Measurements from ENCODE around the gene BMP5.

Gene BMP5

GRCh38 chr6:55825402-55826051 lies 49.9 kb downstream of the BMP5 start:
- peak in 2 of 42 donors; percentile 1 for DNase-seq
- intact Hi-C loops (cut with DNase I) = no loop called here

GRCh38 chr6:55822815-55823214 lies 52.6 kb downstream of the BMP5 start:
- no peak for DNase-seq
- intact Hi-C loops (cut with DNase I) = no loop called here

DNA sequence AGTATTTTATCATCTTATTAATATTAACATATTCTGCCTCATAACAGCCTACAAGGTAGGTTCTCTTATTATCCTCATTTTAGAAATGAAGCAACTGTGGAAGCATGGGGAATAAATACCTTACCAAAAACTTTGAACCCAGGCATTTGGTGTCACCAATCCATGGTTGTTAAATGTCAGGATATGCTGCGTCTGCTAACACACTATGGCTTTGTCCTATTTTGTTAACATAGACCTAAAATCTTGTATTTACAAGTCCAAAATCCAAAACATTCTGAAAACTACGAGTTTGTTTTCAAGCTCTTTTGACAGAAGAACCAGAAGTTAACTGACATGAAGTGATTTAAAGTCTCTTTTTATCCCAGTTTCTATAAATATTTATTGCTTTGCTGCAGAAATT lies 53.4 kb downstream of the BMP5 start:
- intact Hi-C loops (cut with DNase I) = no loop called here
- DNase-seq = no peak

DNA sequence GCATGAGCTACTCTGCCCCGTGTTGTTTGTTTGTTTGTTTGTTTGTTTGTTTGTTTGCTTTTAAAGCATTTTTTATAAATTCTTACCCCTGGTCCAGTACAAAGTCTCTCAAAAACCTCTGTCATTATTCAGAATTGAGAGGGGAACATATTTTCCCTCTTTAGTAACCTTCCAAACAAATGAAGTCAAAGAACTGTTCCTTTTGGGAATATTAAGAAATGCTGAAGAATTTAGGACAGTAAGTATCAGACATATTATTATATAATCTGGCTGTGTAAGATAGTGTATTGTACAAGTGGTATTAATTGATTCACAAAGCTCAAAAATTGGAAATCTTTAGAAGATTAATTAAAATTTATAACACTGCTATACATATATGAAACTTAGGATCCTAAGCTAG lies 54.7 kb downstream of the BMP5 start:
- no peak for DNase-seq
- intact Hi-C loops (cut with DNase I) = no loop called here

- DNase-seq = no peak
- intact Hi-C loops (cut with DNase I) = no loop called here
Measured at GRCh38 chr6:55819811-55820210, 55.6 kb downstream of the BMP5 start.

- intact Hi-C loops (cut with DNase I) = no loop called here
Measured at GRCh38 chr6:55818482-55818881, 56.9 kb downstream of the BMP5 start.

DNA sequence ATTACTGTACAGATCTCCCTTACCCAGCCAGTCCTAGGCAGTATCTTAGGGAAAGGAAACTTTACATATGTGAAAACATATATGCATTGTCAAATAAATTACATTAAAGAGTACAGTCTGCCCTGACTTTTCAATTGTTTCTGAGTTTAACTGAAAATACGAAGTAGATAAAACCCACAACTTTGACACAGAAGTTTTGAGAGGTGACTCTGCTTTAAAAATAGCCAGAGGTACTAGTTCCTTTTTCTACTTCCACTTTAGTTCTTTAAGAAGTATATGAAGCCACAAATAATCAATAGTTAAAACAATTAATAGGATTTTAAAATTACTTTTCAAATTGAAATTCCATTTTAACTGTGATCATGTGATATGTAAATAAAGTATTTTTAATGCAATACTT lies 62.9 kb downstream of the BMP5 start:
- intact Hi-C loops (cut with DNase I) = no loop called here

More at GRCh38 chr6:55818482-55818881, 56.9 kb downstream of the BMP5 start:
- DNase-seq = no peak

DNA sequence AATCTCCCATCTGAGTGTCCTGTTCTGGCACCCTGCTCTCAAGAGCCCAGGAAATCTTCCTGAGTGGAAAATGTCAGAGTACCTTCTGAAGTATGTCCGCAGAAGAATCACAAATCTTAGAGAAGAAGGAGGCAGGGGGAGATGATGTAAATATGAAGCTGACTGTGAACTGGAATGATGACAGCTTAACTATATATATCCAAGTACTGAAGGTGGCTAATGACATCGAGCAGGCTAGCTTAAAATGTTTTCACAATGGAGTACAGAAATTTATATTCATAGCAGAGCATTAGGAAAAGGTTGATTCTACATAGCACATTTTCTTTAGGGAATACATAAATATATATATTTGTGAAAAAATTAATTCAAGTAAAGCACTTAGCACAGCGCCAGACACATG lies 64.3 kb downstream of the BMP5 start:
- intact Hi-C loops (cut with DNase I) = no loop called here
- no peak for DNase-seq

More for the DNA sequence above, 62.9 kb downstream of the BMP5 start:
- no peak for DNase-seq

DNA sequence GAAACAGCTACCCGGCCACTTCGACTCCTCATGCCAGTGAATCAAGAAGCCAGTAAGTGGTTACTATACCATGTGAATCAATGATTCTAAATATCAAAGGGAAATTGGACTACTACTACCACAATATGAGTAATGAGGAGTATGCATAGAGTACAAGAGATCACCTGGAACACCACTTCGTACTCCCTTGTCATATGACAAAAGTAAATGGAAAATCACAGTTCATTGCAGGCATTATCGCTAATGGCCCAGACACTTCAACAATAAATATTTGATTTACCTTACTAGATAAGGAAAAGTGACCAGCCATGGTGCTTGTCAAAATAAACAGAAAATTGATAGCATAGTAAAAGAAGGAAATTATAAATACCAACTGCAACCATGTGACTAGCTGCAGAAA lies 73.1 kb downstream of the BMP5 start:
- no peak for DNase-seq
- intact Hi-C loops (cut with DNase I) = no loop called here

DNA sequence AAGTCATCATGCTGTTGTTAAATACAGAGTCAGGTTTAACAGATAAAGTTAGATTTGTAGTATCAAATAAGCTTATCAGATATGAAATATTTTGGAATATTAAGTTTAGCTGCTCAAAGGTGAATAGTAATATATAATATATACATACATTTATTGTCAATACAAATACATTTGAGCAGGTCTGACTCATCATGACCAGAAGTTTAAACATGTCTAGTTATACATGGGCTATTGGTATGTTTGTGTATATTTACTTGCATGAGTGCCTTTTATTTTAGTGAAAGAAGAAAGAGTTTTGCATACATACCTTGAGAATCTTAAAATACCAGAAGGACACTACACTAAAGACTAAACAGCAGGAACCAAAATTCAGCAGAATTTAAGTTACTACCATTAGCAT lies 76.8 kb downstream of the BMP5 start:
- intact Hi-C loops (cut with DNase I) = no loop called here
- DNase-seq = no peak

DNA sequence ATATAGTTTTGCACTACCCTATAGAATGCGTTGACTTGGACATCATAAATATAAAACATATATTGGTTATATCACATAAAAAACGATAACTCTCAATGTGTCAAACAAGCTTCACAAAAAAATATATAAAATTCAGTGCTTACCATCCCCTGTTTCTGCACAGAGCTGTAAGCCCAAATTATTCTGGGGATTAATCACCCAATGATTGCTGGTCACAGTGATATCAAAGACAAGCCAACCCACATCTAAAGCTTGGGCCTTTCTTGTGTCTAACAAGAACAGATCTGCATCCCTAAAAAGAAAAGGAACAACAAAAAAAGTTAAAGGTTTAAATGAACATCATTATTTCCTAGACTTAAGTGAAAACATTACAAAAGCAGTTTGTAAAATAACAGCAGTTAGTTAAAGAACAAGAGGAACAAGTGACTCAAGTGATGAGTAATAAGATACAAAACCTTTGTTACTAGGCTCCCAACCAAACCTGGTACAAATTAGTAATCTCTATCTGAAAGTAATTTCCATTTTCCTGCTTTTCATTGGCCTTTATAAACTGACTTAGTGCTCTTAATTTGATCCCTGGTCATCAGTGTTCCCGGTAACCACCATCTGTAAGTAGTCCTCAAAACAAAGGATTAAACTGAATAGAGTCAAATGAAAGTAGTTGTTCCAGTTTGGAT lies 81.1 kb downstream of the BMP5 start:
- DNase-seq = no peak
- intact Hi-C loops (cut with DNase I) = no loop called here

DNA sequence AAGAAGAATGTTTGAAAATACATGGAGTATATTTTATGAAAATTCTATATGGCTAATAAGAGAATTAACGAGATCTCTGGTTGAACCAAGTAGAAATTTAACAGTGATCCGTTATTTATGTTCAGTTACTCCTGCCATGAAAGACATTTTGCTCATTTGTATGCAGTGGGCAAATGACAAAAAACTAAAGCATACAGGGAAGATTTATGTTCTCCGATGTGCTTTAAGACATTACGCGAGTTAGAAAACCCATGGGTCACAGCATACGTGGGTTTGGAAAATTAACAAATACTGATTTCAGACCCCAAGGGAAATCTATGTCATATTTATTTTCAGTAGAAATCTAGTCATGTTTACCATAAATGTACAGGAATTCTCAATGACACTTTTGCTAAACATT lies 90.1 kb downstream of the BMP5 start:
- DNase-seq = no peak
- intact Hi-C loops (cut with DNase I) = no loop called here

- intact Hi-C loops (cut with DNase I) = no loop called here
- no peak for DNase-seq
Measured at GRCh38 chr6:55782275-55782674, 93.1 kb downstream of the BMP5 start.

GRCh38 chr6:55778705-55779104 lies 96.7 kb downstream of the BMP5 start:
- intact Hi-C loops (cut with DNase I) = no loop called here
- DNase-seq = no peak

- intact Hi-C loops (cut with DNase I) = no loop called here
- DNase-seq = no peak
Measured at GRCh38 chr6:55777469-55777868, 97.9 kb downstream of the BMP5 start.

GRCh38 chr6:55776113-55776512 lies 99.3 kb downstream of the BMP5 start:
- no peak for DNase-seq
- intact Hi-C loops (cut with DNase I) = no loop called here

GRCh38 chr6:55775029-55775318 lies 100.4 kb downstream of the BMP5 start:
- DNase-seq = no peak
- intact Hi-C loops (cut with DNase I) = no loop called here

- no peak for DNase-seq
- intact Hi-C loops (cut with DNase I) = no loop called here
Measured at GRCh38 chr6:55774286-55775028, 100.9 kb downstream of the BMP5 start.

DNA sequence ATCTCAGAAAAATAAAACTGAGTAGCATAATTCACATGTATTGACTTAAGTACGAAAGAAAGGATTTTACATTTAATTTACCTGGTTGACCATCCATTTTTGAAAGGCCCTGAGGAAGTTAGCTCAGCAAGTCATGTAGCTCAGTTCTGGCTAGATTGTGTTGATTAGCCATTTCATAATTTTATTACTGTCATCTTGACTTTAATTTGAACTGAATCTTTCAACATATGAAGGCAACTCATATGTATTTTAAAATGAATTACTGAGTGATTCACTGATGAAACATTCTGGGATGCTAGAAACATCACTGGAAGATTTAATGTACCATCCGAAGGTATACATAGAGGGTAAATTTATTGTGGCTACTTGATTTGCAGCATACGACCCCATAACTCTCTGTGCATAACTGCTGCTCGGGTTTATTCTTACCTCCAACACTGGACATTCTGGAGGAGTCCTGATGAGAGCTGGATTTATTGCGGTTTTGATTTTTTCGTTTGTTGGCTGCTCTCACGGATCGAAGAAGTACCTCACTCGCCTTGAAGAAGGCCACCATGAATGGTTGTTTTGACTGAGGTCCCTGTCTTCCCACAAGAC lies 101.7 kb downstream of the BMP5 start:
- intact Hi-C loops (cut with DNase I) = no loop called here
- no peak for DNase-seq

- DNase-seq = no peak
- intact Hi-C loops (cut with DNase I) = no loop called here
Measured at GRCh38 chr6:55772730-55773129, 102.7 kb downstream of the BMP5 start.
